Anterior cingulate cortex (tissue), 58 donors: ENCODE data around the gene CAPN1.
"Not testable (repeated sequence)": the region's sequence is repeated elsewhere in the genome, so short reads cannot be mapped to it uniquely, and the experiment has no call there.

Experiments
- DNase-seq, 58 donors: peaks; one replicate each; lab custom pipeline; 2025; lab: John Stamatoyannopoulos, UW

CAPN1 gene

DNA sequence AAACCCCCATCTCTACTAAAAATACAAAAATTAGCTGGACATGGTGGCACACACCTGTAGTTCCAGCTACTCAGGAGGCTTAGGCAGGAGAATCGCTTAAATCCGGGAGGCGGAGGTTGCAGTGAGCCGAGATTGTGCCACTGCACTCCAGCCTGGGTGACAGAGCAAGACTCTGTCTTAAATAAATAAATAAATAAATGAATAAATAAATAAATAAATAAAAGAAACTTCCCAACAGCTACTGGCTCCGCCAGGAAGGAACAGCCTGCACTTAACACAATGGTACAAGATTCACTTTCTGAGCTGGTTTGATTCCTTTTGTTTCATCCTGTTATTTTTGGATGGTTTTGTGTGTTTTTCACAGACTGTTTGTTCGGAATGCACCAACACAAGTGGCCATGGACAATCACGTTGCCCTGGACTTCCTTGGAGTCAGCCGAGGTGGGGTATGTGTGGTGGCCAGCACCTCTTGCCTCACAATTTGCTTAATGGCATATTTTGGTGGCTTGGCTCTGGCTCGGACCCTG is 66.5 kb downstream of the CAPN1 start:
- not testable (repeated sequence) for DNase-seq

- DNase-seq = no peak
These were observed 69.7 kb downstream of the CAPN1 start for GRCh38 chr11:65251476-65251875.

DNA sequence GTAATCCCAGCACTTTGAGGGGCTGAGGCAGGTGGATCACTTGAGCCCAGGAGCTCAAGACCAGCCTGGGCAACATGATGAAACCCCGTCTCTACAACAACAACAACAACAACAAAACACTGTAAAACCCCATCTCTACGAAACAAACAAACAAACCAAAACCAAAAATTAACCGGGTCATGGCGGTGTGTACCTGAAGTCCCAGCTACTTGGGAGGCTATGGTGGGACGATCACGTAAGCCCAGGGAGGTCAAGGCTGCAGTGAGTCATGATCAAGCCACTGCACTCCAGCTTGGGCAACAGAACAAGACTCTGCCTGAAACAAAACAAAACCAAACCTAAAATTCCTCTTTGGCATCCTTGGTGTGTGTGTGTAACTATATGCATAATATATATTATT is 73.0 kb downstream of the CAPN1 start:
- no peak for DNase-seq

- DNase-seq = no peak
These were observed 77.3 kb downstream of the CAPN1 start for GRCh38 chr11:65258988-65259387.

DNA sequence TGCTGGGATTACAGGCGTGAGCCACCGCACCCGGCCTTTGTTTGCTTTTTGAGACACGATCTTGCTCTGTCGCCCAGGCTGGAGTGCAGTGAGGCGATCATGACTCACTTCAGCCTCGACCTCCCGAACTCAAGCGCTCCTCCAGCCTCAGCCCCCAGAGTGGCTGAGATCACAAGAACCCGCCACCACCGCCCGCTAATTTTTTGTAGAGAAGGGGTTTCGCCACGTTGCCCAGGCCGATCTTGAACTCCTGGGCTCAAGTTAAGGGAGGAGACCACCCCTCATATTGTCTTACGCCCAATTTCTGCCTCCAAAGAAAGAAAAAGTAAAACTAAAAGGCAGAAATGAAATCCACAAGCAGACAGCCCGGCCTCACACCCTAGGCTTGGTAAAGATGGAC is 78.6 kb downstream of the CAPN1 start:
- no peak for DNase-seq

DNA sequence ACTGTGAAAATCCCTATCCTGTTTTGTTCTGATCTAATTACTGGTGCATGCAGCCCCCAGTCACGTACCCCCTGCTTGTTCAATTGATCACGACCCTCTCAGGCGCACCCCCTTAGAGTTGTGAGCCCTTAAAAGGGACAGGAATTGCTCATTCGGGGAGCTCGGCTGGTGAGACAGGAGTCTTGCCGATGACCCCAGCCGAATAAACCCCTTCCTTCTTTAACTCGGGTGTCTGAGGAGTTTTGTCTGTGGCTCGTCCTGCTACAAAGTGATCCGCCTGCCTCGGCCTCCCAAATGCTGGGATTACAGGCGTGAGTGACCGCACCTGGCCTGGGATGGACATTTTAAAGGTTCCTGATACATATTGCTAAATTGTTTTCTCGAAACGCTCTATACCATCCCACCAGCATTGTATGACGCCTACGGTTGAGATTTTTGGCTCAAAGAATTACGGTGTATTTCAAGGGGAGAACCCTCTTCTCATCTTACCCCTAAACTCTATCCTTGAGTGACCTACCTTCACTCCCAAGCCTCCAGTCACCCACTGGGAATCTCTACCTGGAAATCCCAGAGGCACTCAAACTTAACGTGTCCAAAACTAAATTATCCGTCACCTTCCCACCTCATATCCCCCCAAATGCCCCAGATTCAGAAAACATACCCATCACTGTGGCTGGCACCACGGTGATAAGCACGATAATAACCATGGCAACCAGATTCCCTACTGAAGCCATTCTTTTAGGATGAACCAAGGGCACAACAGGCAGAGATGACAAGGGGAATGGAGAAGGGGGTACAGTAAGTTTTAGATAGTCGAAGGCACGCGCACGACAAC is 79.2 kb downstream of the CAPN1 start:
- peak in 1 of 58 donors; percentile 1 for DNase-seq
